ENCODE results near the gene GPR135. TPM values are rescaled to one million over a fixed set of nuclear protein-coding genes. Genes with fewer than 3 reads are reported as not detected.

GPR135 gene
- total RNA-seq, 3 donors from 2014 or later: 4.4 to 5.9 (median 5.1) TPM

DNA sequence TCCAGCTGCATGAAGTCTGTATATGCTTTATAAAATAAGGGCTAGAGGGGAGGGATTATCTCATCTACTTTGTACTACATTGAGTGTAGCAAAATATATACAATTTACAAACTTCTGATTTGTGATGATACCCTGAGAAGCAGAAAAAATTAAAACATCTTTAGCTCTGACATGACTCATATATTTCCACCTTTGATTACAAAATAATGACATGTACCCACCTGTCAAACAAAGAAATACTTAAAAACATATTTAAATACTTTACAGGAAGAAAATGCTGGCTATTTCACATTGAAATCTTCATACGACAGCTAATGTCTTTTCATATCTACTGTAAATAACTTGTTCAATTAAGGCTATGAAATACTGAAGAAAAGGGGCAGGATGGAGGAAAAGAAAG is 3.3 kb downstream of the GPR135 start:
- no peak overlapping the region for H3K4me3 ChIP-seq
- intact Hi-C loops (cut with DNase I; ENCODE audit: low total_unique reads): no loop called here
- no peak for TF ChIP-seq POLR2A (IDR thresholded peaks at IDR 0.05)
- no peak for TF ChIP-seq POLR2AphosphoS5 (IDR thresholded peaks at IDR 0.05)
- TF ChIP-seq, protein P1, sequence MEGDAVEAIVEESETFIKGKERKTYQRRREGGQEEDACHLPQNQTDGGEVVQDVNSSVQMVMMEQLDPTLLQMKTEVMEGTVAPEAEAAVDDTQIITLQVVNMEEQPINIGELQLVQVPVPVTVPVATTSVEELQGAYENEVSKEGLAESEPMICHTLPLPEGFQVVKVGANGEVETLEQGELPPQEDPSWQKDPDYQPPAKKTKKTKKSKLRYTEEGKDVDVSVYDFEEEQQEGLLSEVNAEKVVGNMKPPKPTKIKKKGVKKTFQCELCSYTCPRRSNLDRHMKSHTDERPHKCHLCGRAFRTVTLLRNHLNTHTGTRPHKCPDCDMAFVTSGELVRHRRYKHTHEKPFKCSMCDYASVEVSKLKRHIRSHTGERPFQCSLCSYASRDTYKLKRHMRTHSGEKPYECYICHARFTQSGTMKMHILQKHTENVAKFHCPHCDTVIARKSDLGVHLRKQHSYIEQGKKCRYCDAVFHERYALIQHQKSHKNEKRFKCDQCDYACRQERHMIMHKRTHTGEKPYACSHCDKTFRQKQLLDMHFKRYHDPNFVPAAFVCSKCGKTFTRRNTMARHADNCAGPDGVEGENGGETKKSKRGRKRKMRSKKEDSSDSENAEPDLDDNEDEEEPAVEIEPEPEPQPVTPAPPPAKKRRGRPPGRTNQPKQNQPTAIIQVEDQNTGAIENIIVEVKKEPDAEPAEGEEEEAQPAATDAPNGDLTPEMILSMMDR (IDR thresholded peaks at IDR 0.05): no peak
- H3K27ac ChIP-seq: no peak overlapping the region
- H3K4me1 ChIP-seq: peaks cover 4 to 9% of the 10 kb centered on the region in 2 donors
- H3K27me3 ChIP-seq: no peaks in the 10 kb centered on the region
- DNase-seq (ENCODE audit: low spot score in 2 of 2): no peak
- H3K36me3 ChIP-seq: no peaks in the 10 kb centered on the region
- no peaks in the 10 kb centered on the region for H3K9me3 ChIP-seq

DNA sequence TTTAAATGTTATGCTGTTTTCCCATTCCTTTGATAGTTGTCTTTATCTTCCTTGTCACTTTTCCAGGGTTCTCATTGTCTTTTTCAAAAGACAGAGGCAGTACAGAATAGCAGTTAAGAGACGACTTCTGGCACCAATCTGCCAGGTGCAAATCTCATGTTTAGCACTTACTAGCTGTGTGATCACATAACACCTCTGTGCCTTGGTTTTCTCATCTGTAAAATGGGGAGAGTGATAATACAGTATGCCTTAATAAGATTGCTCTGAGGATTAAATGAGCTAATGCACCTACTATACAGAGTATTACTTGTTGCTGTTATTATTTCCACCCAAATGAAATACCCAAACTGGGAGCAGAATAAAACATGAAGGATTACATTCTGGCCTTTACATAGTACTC is 4.8 kb downstream of the GPR135 start:
- no peak overlapping the region for H3K4me3 ChIP-seq
- peaks cover 4 to 9% of the 10 kb centered on the region in 2 donors for H3K4me1 ChIP-seq
- no peaks in the 10 kb centered on the region for H3K27me3 ChIP-seq
- H3K9me3 ChIP-seq: no peaks in the 10 kb centered on the region
- intact Hi-C loops (cut with DNase I; ENCODE audit: low total_unique reads): no loop called here
- no peaks in the 10 kb centered on the region for H3K36me3 ChIP-seq
- TF ChIP-seq POLR2A (IDR thresholded peaks at IDR 0.05) (no peak), POLR2AphosphoS5 (IDR thresholded peaks at IDR 0.05) (no peak)
- TF ChIP-seq, protein P1 (IDR thresholded peaks at IDR 0.05): no peak
- H3K27ac ChIP-seq: no peak overlapping the region
- no peak for DNase-seq (ENCODE audit: low spot score in 2 of 2)

DNA sequence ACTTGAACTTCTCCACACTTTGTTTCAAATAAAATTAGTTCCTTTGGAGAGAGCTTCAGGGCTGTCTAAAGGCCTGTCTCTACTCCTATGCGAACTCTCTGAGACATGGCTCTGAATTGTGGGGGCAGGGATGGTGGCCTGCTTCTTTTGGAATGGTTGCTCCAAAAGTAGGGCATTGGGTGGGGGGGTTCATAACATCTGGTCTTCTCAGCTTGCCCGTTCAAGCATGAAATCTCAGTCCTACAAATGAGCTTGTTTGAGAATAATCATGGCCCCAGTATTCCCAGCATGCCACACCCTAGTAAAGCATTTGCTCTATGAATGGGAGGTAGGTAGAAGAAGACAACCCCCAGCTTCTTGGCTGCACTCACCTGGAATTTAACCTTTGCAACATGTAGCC is 6.7 kb downstream of the GPR135 start:
- H3K9me3 ChIP-seq: no peaks in the 10 kb centered on the region
- H3K4me3 ChIP-seq: no peak overlapping the region
- no peaks in the 10 kb centered on the region for H3K36me3 ChIP-seq
- H3K27me3 ChIP-seq: no peaks in the 10 kb centered on the region
- H3K27ac ChIP-seq: no peak overlapping the region
- intact Hi-C loops (cut with DNase I; ENCODE audit: low total_unique reads): no loop called here
- TF ChIP-seq POLR2AphosphoS5 (IDR thresholded peaks at IDR 0.05) (no peak), POLR2A (IDR thresholded peaks at IDR 0.05) (no peak)
- TF ChIP-seq, protein P1 (IDR thresholded peaks at IDR 0.05): no peak
- DNase-seq (ENCODE audit: low spot score in 2 of 2): no peak
- H3K4me1 ChIP-seq: no peaks in the 10 kb centered on the region

DNA sequence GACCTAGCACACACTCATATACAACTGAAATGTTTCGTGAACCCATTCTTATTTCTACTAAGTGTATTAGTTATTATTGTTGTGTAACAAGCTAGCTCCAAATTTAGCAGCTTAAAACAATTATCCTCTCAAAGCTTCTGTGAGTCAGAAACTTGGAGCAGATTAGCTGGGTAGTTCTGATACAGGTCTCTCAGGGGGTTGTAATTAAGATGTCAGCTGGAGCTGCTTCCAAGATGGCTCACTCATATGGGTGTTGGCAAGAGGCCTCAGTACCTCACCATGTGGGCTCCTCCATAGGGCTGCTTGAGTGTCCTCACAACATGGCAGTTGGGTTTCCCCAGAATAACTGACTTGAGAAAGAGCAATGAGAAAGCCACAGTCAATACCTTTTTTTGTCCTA is 9.8 kb downstream of the GPR135 start:
- Histone ChIP-seq H3K9me3 (no peaks in the 10 kb centered on the region), H3K27me3 (no peaks in the 10 kb centered on the region), H3K36me3 (no peaks in the 10 kb centered on the region), H3K27ac (peak overlapping the region in 1 of 2 donors; percentile 74), H3K4me1 (no peaks in the 10 kb centered on the region), H3K4me3 (no peak overlapping the region)
- intact Hi-C loops (cut with DNase I; ENCODE audit: low total_unique reads): no loop called here
- TF ChIP-seq, protein P1 (IDR thresholded peaks at IDR 0.05): no peak
- TF ChIP-seq POLR2AphosphoS5 (IDR thresholded peaks at IDR 0.05) (no peak), POLR2A (IDR thresholded peaks at IDR 0.05) (no peak)
- DNase-seq (ENCODE audit: low spot score in 2 of 2): no peak

DNA sequence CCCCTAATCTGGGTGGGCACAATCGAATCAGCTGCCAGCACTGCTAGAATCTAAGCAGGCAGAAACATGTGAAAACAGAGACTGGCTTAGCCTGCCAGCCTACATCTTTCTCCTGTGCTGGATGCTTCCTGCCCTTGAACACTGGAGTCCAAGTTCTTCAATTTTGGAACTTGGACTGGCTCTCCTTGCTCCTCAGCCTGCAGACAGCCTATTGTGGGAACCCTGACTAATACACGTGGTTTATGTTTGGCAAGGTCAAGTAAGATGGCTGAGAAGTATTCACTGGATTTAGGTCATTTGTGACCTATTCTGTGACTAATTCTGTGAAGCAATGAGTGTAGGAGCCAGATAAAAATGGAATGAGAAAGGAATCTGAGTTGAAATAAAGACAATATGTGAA is 11.0 kb downstream of the GPR135 start:
- Histone ChIP-seq H3K4me3 (no peak overlapping the region), H3K4me1 (no peaks in the 10 kb centered on the region), H3K27me3 (no peaks in the 10 kb centered on the region), H3K36me3 (no peaks in the 10 kb centered on the region), H3K9me3 (no peaks in the 10 kb centered on the region), H3K27ac (peak overlapping the region in 1 of 2 donors; percentile 46)
- intact Hi-C loops (cut with DNase I; ENCODE audit: low total_unique reads): no loop called here
- no peak for TF ChIP-seq POLR2AphosphoS5 (IDR thresholded peaks at IDR 0.05)
- TF ChIP-seq, protein P1 (IDR thresholded peaks at IDR 0.05): no peak
- no peak for TF ChIP-seq POLR2A (IDR thresholded peaks at IDR 0.05)
- DNase-seq (ENCODE audit: low spot score in 2 of 2): no peak
